Spleen (tissue), 11 donors: ENCODE results near the gene BET1L. TPM values are rescaled to one million over a fixed set of nuclear protein-coding genes. Genes with fewer than 3 reads are reported as not detected.
A peak's percentile ranks its signal among the peaks of the same experiment; 100 is the strongest.

Experiments
- DNase-seq: peaks from one replicate; pipeline ENCODE4 v3.0.0-alpha.2; 2020
- H3K27ac ChIP-seq, 8 donors: fragments of 200-600 bp; sonication (generic) in 7 of 8; 1 replicate in 4 of 8; 2 replicates in 4 of 8; pipeline versions ENCODE4 v1.5.0 to v1.8.0; 2016 to 2021; ENCODE audit warnings: inconsistent platforms in 4 of 8, mild to moderate bottlenecking in 4 of 8, moderate library complexity in 1 of 8
- H3K27me3 ChIP-seq, 7 donors: fragments of 200-600 bp; sonication (generic) in 6 of 7; replicated peaks in 1 of 7; 1 replicate in 4 of 7; 2 replicates in 3 of 7; pipeline versions ENCODE4 v1.5.0 to v1.8.0; 2016 to 2021; ENCODE audit warnings: inconsistent platforms in 3 of 7, mild to moderate bottlenecking in 1 of 7
- H3K36me3 ChIP-seq, 6 donors: fragments of 200-600 bp; sonication (generic) in 5 of 6; 1 replicate in 4 of 6; 2 replicates in 2 of 6; pipeline versions ENCODE4 v1.5.0 to v1.8.0; 2016 to 2021; ENCODE audit warnings: inconsistent platforms in 2 of 6
- H3K4me1 ChIP-seq, 6 donors: fragments of 200-600 bp; sonication (generic) in 5 of 6; 1 replicate in 3 of 6; 2 replicates in 3 of 6; pipeline versions ENCODE4 v1.5.0 to v1.8.0; 2016 to 2021; ENCODE audit warnings: inconsistent platforms in 3 of 6
- H3K4me3 ChIP-seq, 8 donors: fragments of 200-600 bp; sonication (generic) in 7 of 8; 1 replicate in 4 of 8; 2 replicates in 4 of 8; pipeline versions ENCODE4 v1.5.0 to v1.8.0; 2016 to 2021; ENCODE audit warnings: inconsistent platforms in 4 of 8, mild to moderate bottlenecking in 4 of 8, moderate library complexity in 2 of 8
- H3K9me3 ChIP-seq, 8 donors: fragments of 200-600 bp; sonication (generic) in 7 of 8; 1 replicate in 4 of 8; 2 replicates in 4 of 8; pipeline versions ENCODE4 v1.5.0 to v1.8.0; 2016 to 2021; ENCODE audit warnings: inconsistent platforms in 4 of 8
- POLR2A ChIP-seq, 3 donors: fragments of 450-650 bp; IDR thresholded peaks; one replicate each; pipeline ENCODE4 v1.5.1; 2017; ENCODE audit warnings: antibody characterized with exemption in 3 of 3, mild to moderate bottlenecking in 1 of 3
- POLR2AphosphoS5 ChIP-seq, 3 donors: sonication (generic); formaldehyde crosslinking; IDR thresholded peaks; one replicate each; pipeline ENCODE4 v1.5.1; 2017; ENCODE audit warnings: antibody characterized with exemption in 3 of 3
- WGBS, 5 donors: extraction: QIAGEN DNeasy Blood & Tissue Kit in 3 of 5; methylation state at CpG; one replicate each; pipeline versions ENCODE4 v1.1.5 to v1.1.7; 2013 to 2018; 5-methylcytosine and 5-hydroxymethylcytosine counted together
- intact Hi-C: fragments of 100-400 bp; cut with DNase I; formaldehyde crosslinking; loops from one replicate; pipeline ENCODE4 v1.15.0; 2023; ENCODE audit warnings: low total_unique reads
- polyA plus RNA-seq, 3 donors: library from polyadenylated mRNA; stranded (reverse); fragments of 200-250 nt; gene quantifications; one replicate each; pipeline ENCODE4 v1.2.1, GENCODE V29; 2013
- total RNA-seq, 7 donors: library from RNA; depleted of rRNA in 3 of 7; stranded (reverse); fragments of >200 nt in 3 of 7; fragmentation: NEBNext Ultra II Directional in 4 of 7; extraction: Animal tissue kit (Norgen Biotek cat#: 25700) in 4 of 7; gene quantifications; one replicate each; pipeline versions ENCODE4 v1.1.0 to v1.2.1, GENCODE V29; 2016 to 2021
- TF ChIP-seq, protein P1 (sequence below), 11 experiments: fragments of 200-600 bp in 7 of 11; fragments of 450-650 bp in 4 of 11; sonication (generic) in 4 of 11; IDR thresholded peaks in 8 of 11; conservative IDR thresholded peaks in 3 of 11; 1 replicate in 7 of 11; 2 replicates in 4 of 11; pipeline versions ENCODE4 v1.4.0 to v1.8.0; 2016 to 2021; ENCODE audit warnings: antibody characterized with exemption in 11 of 11, inconsistent platforms in 4 of 11, mild to moderate bottlenecking in 1 of 11
- donor health status: healthy with polysubstance abuse.
- donor health status: DM: no; HTN: no; CAD: no; lungs with moderate emphysema.
- donor health status: DM: no; HTN: no; CAD: no.
- donor health status: Bipolar disorder and iron deficiency.
- donor health status: healthy.
- donor health status: DM: no; HTN: no; CAD: no.
- donor health status: DM: yes; HTN: yes; CAD: no.

BET1L gene
- total and polyA plus RNA-seq, 10 donors = 16.2 to 63.5 (median 44.4) TPM

DNA sequence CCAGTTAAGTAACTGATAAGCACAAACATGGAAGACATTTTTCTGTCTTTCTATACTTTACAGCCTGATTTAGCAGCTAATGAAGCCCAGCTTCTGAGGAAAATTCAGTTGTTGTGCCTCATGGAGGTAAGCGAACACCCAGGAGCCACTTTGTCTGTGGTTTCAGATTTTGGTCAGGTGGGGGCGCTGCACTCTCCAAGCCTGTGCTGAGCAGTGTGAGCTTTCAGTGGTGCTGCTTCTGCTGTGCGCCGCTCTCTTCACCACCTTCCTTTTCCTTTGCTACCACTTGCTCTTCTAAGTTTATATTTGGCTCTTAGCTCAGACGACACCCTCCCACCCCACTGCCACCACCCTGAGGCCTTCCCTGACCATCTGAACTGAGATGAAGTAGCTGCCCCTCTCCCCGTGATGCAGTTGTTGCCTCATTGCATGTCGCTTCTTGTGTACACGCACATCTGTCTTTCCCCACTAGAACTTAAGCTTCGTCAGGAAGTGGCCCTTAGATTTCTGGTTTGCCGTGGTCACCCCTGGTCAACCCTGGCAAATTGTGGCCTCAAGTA, 43.6 kb upstream of the BET1L start:
- Histone ChIP-seq H3K27me3 (no peaks in the 10 kb centered on the region), H3K4me3 (no peak overlapping the region), H3K36me3 (peaks cover 3 to 82% (median 74%) of the 10 kb centered on the region in 6 donors), H3K9me3 (no peaks in the 10 kb centered on the region), H3K27ac (peak overlapping the region in 3 of 8 donors; percentile 8 to 44 (median 23)), H3K4me1 (peaks cover 0 to 9% (median 0%) of the 10 kb centered on the region in 6 donors)
- WGBS, 5 donors = 73 to 82% (median 77%) methylated on average over 10 of the region's 10 CpGs
- intact Hi-C loops = loop anchor here (10.0 kb wide), 1 partner anchor 114 kb away; the partner anchor contains the start of gene B4GALNT4
- peak; percentile 89 for DNase-seq
- TF ChIP-seq, protein P1, sequence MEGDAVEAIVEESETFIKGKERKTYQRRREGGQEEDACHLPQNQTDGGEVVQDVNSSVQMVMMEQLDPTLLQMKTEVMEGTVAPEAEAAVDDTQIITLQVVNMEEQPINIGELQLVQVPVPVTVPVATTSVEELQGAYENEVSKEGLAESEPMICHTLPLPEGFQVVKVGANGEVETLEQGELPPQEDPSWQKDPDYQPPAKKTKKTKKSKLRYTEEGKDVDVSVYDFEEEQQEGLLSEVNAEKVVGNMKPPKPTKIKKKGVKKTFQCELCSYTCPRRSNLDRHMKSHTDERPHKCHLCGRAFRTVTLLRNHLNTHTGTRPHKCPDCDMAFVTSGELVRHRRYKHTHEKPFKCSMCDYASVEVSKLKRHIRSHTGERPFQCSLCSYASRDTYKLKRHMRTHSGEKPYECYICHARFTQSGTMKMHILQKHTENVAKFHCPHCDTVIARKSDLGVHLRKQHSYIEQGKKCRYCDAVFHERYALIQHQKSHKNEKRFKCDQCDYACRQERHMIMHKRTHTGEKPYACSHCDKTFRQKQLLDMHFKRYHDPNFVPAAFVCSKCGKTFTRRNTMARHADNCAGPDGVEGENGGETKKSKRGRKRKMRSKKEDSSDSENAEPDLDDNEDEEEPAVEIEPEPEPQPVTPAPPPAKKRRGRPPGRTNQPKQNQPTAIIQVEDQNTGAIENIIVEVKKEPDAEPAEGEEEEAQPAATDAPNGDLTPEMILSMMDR (IDR thresholded peaks at IDR 0.05 in 8 of 11, conservative IDR thresholded peaks at IDR 0.05 in 3 of 11) = peak; percentile 55 to 86 (median 70)
- no peak for TF ChIP-seq POLR2A (IDR thresholded peaks at IDR 0.05)
- TF ChIP-seq POLR2AphosphoS5 (IDR thresholded peaks at IDR 0.05) = peak in 1 of 3 donors; percentile 62

DNA sequence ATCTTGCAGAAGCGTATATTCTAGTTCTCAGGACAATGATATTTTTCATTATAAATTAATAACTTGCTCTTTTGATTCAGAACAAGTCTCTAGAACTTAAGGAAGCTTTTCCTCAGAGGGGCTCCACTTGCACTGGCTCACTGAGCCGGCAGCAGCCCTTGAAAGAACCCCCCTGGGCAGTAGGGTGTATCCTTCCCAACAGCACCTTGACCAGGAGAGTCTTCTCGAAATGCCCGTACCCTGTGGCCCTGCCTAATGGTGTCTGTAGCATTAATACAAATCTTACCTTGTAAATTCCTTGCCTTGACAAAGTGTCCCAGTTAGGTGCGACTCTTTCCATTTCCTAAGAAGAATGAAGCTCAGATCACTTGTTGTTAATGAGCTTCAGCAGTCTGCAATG, 43.1 kb upstream of the BET1L start:
- Histone ChIP-seq H3K9me3 (no peaks in the 10 kb centered on the region), H3K27me3 (no peaks in the 10 kb centered on the region), H3K27ac (peak overlapping the region in 1 of 8 donors; percentile 44), H3K4me3 (no peak overlapping the region), H3K36me3 (peaks cover 3 to 88% (median 77%) of the 10 kb centered on the region in 6 donors), H3K4me1 (peaks cover 0 to 9% (median 0%) of the 10 kb centered on the region in 6 donors)
- WGBS, 5 donors = 89 to 94% (median 92%) methylated on average over 5 of the region's 5 CpGs
- DNase-seq = no peak
- intact Hi-C loops = loop anchor here (10.0 kb wide), 1 partner anchor 115 kb away; the partner anchor contains the start of gene B4GALNT4
- no peak for TF ChIP-seq POLR2A (IDR thresholded peaks at IDR 0.05)
- TF ChIP-seq, protein P1 (IDR thresholded peaks at IDR 0.05 in 8 of 11, conservative IDR thresholded peaks at IDR 0.05 in 3 of 11) = no peak
- TF ChIP-seq POLR2AphosphoS5 (IDR thresholded peaks at IDR 0.05) = no peak

DNA sequence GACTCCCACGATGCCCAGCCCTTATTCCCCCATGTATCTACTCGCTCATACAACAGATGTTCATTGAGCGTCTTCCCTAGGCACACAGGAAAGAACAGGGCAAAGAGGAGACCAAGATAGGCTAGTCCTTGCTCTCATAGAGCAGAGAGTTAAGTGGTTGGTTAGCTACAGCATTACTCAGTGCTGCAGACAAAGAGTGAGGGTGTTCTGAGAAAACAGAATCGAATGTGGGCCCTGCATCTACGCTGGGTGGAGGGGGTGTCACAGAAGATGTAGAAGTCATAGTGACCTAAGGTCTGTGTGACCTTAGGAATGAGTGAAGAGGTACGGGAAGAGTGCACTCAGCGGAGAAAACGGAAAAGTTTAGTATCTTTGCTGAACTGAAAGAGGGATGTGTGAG, 41.9 kb upstream of the BET1L start:
- Histone ChIP-seq H3K4me3 (no peak overlapping the region), H3K4me1 (peaks cover 0 to 9% (median 0%) of the 10 kb centered on the region in 6 donors), H3K9me3 (no peaks in the 10 kb centered on the region), H3K36me3 (peaks cover 3 to 100% (median 88%) of the 10 kb centered on the region in 6 donors), H3K27me3 (no peaks in the 10 kb centered on the region), H3K27ac (no peak overlapping the region)
- intact Hi-C loops = no loop called here
- WGBS, 5 donors = 75 to 93% (median 84%) methylated on average over 8 of the region's 8 CpGs
- no peak for DNase-seq
- TF ChIP-seq POLR2AphosphoS5 (IDR thresholded peaks at IDR 0.05) = peak in 1 of 3 donors; percentile 16
- TF ChIP-seq, protein P1 (IDR thresholded peaks at IDR 0.05 in 8 of 11, conservative IDR thresholded peaks at IDR 0.05 in 3 of 11) = no peak

DNA sequence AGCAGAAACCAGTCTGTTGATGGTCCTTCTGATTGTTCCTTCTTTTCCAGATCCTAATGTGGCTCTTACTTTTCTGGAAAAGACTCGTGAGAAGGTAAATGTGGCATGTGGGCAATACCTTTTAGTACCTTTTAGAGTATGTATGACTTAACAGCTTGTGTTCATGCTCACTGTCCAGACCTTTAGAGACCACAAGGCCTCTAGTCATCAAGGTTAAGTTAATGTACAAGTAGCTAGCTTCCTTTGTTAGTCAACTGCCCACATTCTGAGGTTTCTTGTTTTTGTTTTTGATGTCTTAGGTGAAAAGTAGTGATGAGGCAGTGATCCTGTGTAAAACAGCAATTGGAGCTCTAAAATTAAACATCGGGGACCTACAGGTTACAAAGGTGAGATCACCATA, 37.2 kb upstream of the BET1L start:
- Histone ChIP-seq H3K4me3 (no peak overlapping the region), H3K27me3 (no peaks in the 10 kb centered on the region), H3K4me1 (peaks cover 0 to 23% (median 3%) of the 10 kb centered on the region in 6 donors), H3K9me3 (no peaks in the 10 kb centered on the region), H3K27ac (no peak overlapping the region), H3K36me3 (peaks cover 6 to 100% (median 84%) of the 10 kb centered on the region in 6 donors)
- DNase-seq = no peak
- intact Hi-C loops = no loop called here
- TF ChIP-seq, protein P1 (IDR thresholded peaks at IDR 0.05 in 8 of 11, conservative IDR thresholded peaks at IDR 0.05 in 3 of 11) = no peak
- TF ChIP-seq POLR2AphosphoS5 (IDR thresholded peaks at IDR 0.05) (no peak), POLR2A (IDR thresholded peaks at IDR 0.05) (no peak)
- WGBS, 5 donors = 91 to 97% (median 95%) methylated on average over 2 of the region's 2 CpGs
